Choroid plexus epithelial cell (primary cell): Measurements from ENCODE around the gene KRTAP6-3.

ENCODE experiments used
- DNase-seq: peaks from one replicate; pipeline ENCODE4 v3.0.0-alpha.2; 2010; ENCODE audit warnings: low read depth
- H3K4me3 ChIP-seq: 2 replicates; pipeline ENCODE4 v1.5.1; 2011; ENCODE audit warnings: low read depth, mild to moderate bottlenecking, control low read depth, low read length, moderate library complexity
- CTCF ChIP-seq: conservative IDR thresholded peaks from 2 replicates; pipeline ENCODE4 v1.5.1; 2011; ENCODE audit warnings: low read depth, mild to moderate bottlenecking, control low read depth, inconsistent platforms, low read length, moderate library complexity

Gene KRTAP6-3

GRCh38 chr21:30642564-30642963 lies 50.3 kb downstream of the KRTAP6-3 start, which contains the start of gene KRTAP20-3:
Gene KRTAP20-3 (plus strand): TSS chr21:30642864.
- H3K4me3 ChIP-seq: no peak within 1 kb of the TSS
- no peak for TF ChIP-seq CTCF
- DNase-seq: no peak
